ENCODE data around the gene TDRD6.

DNA sequence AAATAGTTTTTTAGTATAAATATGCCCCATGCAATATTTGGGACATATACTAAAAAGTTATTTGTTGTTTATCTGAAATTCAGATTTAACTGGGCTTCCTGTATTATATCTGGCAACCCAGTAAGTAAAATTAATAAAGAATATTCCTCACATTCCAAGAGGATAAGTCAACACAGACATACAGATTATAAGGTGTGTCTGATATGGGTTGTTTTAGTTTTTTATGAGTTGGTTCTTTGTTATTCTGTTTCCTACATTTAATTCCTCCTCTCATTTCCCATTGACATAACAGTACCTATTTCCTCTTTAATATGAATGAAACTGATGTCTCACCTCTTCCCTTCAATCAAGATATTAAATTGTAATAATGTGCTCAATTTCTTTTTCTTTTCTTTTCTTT, 49.2 kb downstream of the TDRD6 start:
- TF ChIP-seq, protein P1, sequence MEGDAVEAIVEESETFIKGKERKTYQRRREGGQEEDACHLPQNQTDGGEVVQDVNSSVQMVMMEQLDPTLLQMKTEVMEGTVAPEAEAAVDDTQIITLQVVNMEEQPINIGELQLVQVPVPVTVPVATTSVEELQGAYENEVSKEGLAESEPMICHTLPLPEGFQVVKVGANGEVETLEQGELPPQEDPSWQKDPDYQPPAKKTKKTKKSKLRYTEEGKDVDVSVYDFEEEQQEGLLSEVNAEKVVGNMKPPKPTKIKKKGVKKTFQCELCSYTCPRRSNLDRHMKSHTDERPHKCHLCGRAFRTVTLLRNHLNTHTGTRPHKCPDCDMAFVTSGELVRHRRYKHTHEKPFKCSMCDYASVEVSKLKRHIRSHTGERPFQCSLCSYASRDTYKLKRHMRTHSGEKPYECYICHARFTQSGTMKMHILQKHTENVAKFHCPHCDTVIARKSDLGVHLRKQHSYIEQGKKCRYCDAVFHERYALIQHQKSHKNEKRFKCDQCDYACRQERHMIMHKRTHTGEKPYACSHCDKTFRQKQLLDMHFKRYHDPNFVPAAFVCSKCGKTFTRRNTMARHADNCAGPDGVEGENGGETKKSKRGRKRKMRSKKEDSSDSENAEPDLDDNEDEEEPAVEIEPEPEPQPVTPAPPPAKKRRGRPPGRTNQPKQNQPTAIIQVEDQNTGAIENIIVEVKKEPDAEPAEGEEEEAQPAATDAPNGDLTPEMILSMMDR (conservative IDR thresholded peaks at IDR 0.05; ENCODE audit: low read depth, low read length) = no peak
- no peak for TF ChIP-seq EZH2 (IDR thresholded peaks at IDR 0.05; ENCODE audit: borderline replicate concordance, low read depth, low read length, poor library complexity, severe bottlenecking)

All from A673 (cell line).